Endothelial cell of umbilical vein (primary cell): ENCODE results near the gene ZNF44. TPM values are rescaled to one million over a fixed set of nuclear protein-coding genes. Genes with fewer than 3 reads are reported as not detected.

Experiments
- BruUV-seq: library from RNA; stranded (reverse); fragments of 400-500 nt; replicated peaks from 2 replicates; lab custom pipeline; 2021; lab: Mats Ljungman, UMichigan
- CTCF ChIA-PET: fragments of 300-600, 350-600 bp; sonication (Branson Sonifier 250); formaldehyde crosslinking; loops from one replicate; lab custom pipeline; 2021; ENCODE audit warnings: antibody characterized with exemption, inconsistent platforms; lab: Charles Lee
- POLR2A ChIA-PET: fragments of 300-600, 350-600 bp; sonication (Branson Sonifier 250); formaldehyde crosslinking; loops from one replicate; lab custom pipeline; 2021; ENCODE audit warnings: antibody characterized with exemption, inconsistent platforms; lab: Charles Lee
- DNase-seq: peaks from one replicate; pipeline ENCODE4 v3.0.0-alpha.2; 2011; ENCODE audit warnings: low read depth, low spot score
- FAIRE-seq: peaks from 2 replicates; lab custom pipeline; 2011; peaks lifted over from hg19 to GRCh38; lab: Jason Lieb, UNC
- H2AFZ ChIP-seq: 2 replicates; pipeline ENCODE4 v1.6.0; 2012; ENCODE audit warnings: low read depth, low read length, control low read depth, inconsistent platforms
- H3K27ac ChIP-seq: 2 replicates; pipeline ENCODE4 v1.5.1; 2011; ENCODE audit warnings: low read depth, mild to moderate bottlenecking, control low read depth, low read length, moderate library complexity; ENCODE audit not compliant: insufficient read depth
- H3K27me3 ChIP-seq, 2 experiments: 2 replicates each; pipeline versions ENCODE4 v1.6.0 to v1.6.1; 2011; ENCODE audit warnings: low read length in 2 of 2, mixed read lengths in 1 of 2; ENCODE audit not compliant: control insufficient read depth in 2 of 2, insufficient read depth in 2 of 2
- H3K36me3 ChIP-seq, 2 experiments: 2 replicates in 1 of 2; 3 replicates in 1 of 2; pipeline ENCODE4 v1.5.1; 2011; ENCODE audit warnings: low read length in 2 of 2, mild to moderate bottlenecking in 1 of 2, moderate library complexity in 1 of 2; ENCODE audit not compliant: control insufficient read depth in 2 of 2, insufficient read depth in 2 of 2; ENCODE audit errors: extremely low read depth in 1 of 2
- H3K4me1 ChIP-seq: 3 replicates; pipeline ENCODE4 v1.5.1; 2011; ENCODE audit warnings: mild to moderate bottlenecking, low read length; ENCODE audit not compliant: control insufficient read depth, insufficient read depth; ENCODE audit errors: extremely low read depth
- H3K4me2 ChIP-seq: 2 replicates; pipeline ENCODE4 v1.6.1; 2011; ENCODE audit warnings: low read length, control low read depth, mixed read lengths; ENCODE audit not compliant: insufficient read depth
- H3K4me3 ChIP-seq, 3 experiments: fragments of 200-600 bp in 1 of 3; sonication (generic), shearing (Covaris generic) in 1 of 3; replicated peaks in 1 of 3; 2 replicates each; pipeline ENCODE4 v1.5.1; 2011 to 2016; ENCODE audit warnings: control low read depth in 3 of 3, low read length in 3 of 3, mild to moderate bottlenecking in 2 of 3, inconsistent platforms in 1 of 3, low read depth in 1 of 3, moderate library complexity in 1 of 3; ENCODE audit not compliant: insufficient read depth in 1 of 3
- H3K79me2 ChIP-seq: 2 replicates; pipeline ENCODE4 v1.6.0; 2012; ENCODE audit warnings: low read length, inconsistent platforms; ENCODE audit not compliant: control insufficient read depth, insufficient read depth
- H3K9ac ChIP-seq: replicated peaks from 2 replicates; pipeline ENCODE3; 2011; ENCODE audit warnings: low read length, control low read depth; ENCODE audit not compliant: insufficient read depth; ENCODE audit errors: extremely low read depth
- H3K9me1 ChIP-seq: replicated peaks from 3 replicates; pipeline ENCODE4 v1.6.0; 2011; ENCODE audit warnings: mild to moderate bottlenecking, low read length; ENCODE audit not compliant: control insufficient read depth, insufficient read depth; ENCODE audit errors: extremely low read depth
- H3K9me3 ChIP-seq: replicated peaks from 2 replicates; pipeline ENCODE4 v1.5.1; 2012; ENCODE audit warnings: low read length, inconsistent platforms; ENCODE audit not compliant: control insufficient read depth, insufficient read depth
- H4K20me1 ChIP-seq: replicated peaks from 2 replicates; pipeline ENCODE3; 2011; ENCODE audit warnings: mild to moderate bottlenecking, low read length; ENCODE audit not compliant: control insufficient read depth, insufficient read depth; ENCODE audit errors: extremely low read depth
- CTCF ChIP-seq, 2 donors: IDR thresholded peaks; 1 replicate in 1 of 2; 2 replicates in 1 of 2; pipeline ENCODE4 v1.5.1; 2011; ENCODE audit warnings: low read length in 2 of 2, mild to moderate bottlenecking in 2 of 2, moderate library complexity in 2 of 2, control low read depth in 1 of 2, inconsistent platforms in 1 of 2, low read depth in 1 of 2; ENCODE audit not compliant: insufficient read depth in 1 of 2; ENCODE audit errors: extremely low read depth in 1 of 2
- EZH2 ChIP-seq: IDR thresholded peaks from 2 replicates; pipeline ENCODE4 v1.6.1; 2012; ENCODE audit warnings: borderline replicate concordance, low read depth, mild to moderate bottlenecking, moderate library complexity, low read length, inconsistent platforms; ENCODE audit not compliant: severe bottlenecking
- FOS ChIP-seq: IDR thresholded peaks from 2 replicates; pipeline ENCODE4 v1.6.1; 2011; ENCODE audit warnings: mild to moderate bottlenecking, low read length, moderate library complexity, borderline replicate concordance; ENCODE audit not compliant: insufficient read depth
- GATA2 ChIP-seq: IDR thresholded peaks from 2 replicates; pipeline ENCODE4 v1.7.0; 2011; ENCODE audit warnings: low read depth, mild to moderate bottlenecking, moderate library complexity, mixed read lengths, low read length; ENCODE audit not compliant: insufficient read length, insufficient read depth
- JUN ChIP-seq: IDR thresholded peaks from 2 replicates; pipeline ENCODE4 v1.6.1; 2011; ENCODE audit warnings: borderline replicate concordance, low read depth; ENCODE audit not compliant: insufficient read length, insufficient read depth
- MAX ChIP-seq: IDR thresholded peaks from 2 replicates; pipeline ENCODE4 v1.6.1; 2011; ENCODE audit not compliant: insufficient read depth, insufficient read length
- MYC ChIP-seq: IDR thresholded peaks from one replicate; pipeline ENCODE4 v1.6.1; 2011; ENCODE audit warnings: mild to moderate bottlenecking, low read depth, low read length
- POLR2A ChIP-seq: IDR thresholded peaks from 2 replicates; pipeline ENCODE4 v1.6.1; 2012; ENCODE audit warnings: low read depth, mild to moderate bottlenecking, control low read depth, low read length
- POLR2AphosphoS5 ChIP-seq: IDR thresholded peaks from 2 replicates; pipeline ENCODE4 v1.6.1; 2012; ENCODE audit warnings: low read depth, mild to moderate bottlenecking, control low read depth, low read length, moderate library complexity; ENCODE audit not compliant: insufficient read depth
- dilution Hi-C: fragments of 300-500 bp; cut with MboI; formaldehyde crosslinking; loops from one replicate; pipeline ENCODE4 v1.15.0; 2019; ENCODE audit warnings: low sequenced_read_pairs; ENCODE audit not compliant: extremely low pct_ligation_motif_present
- intact Hi-C: fragments of 100-400 bp; cut with micrococcal nuclease; formaldehyde crosslinking; loops from one replicate; pipeline ENCODE4 v1.10.0; 2022
- polyA plus RNA-seq, 4 experiments: library from polyadenylated mRNA; depleted of rRNA in 3 of 4; stranded (reverse) in 3 of 4; unstranded in 1 of 4; fragments of >200 nt; gene quantifications; 2 replicates each; pipeline versions ENCODE4 v1.2.1 to v1.2.3, GENCODE V29; 2011 to 2012; ENCODE audit warnings: missing spikeins in 1 of 4
- total RNA-seq: library from RNA; stranded (reverse); gene quantifications from 2 replicates; pipeline ENCODE4 v1.2.3, GENCODE V29; 2021

The ZNF44 gene
- total and polyA plus RNA-seq, 2 donors (not counting 3 experiments of a cell fraction or from before 2014, with no cell fraction given) = 2.1 to 7.4 TPM

- DNase-seq = no peak
- no peak overlapping the region for H3K9ac ChIP-seq
- no peak overlapping the region for H3K4me3 ChIP-seq
- intact Hi-C loops = no loop called here
- ChIA-PET POLR2A (no interaction called here), CTCF (no interaction called here)
- H3K79me2 ChIP-seq = no peaks in the 10 kb centered on the region
- TF ChIP-seq GATA2 (no peak), MAX (no peak), MYC (no peak), POLR2A (no peak), CTCF (IDR thresholded peaks at IDR 0.05; ENCODE audit: extremely low read depth in 1 of 2, insufficient read depth in 1 of 2, low read depth in 1 of 2, low read length in 2 of 2) (no peak), POLR2AphosphoS5 (no peak), FOS (no peak), JUN (no peak), EZH2 (no peak)
- no peaks in the 10 kb centered on the region for H3K27me3 ChIP-seq
- H3K36me3 ChIP-seq = no peaks in the 10 kb centered on the region
- H3K27ac ChIP-seq = no peak overlapping the region
- no peak overlapping the region for H3K4me2 ChIP-seq
- no peaks in the 10 kb centered on the region for H3K4me1 ChIP-seq
- H2AFZ ChIP-seq = no peak overlapping the region
- H3K9me3 ChIP-seq = no peaks in the 10 kb centered on the region
- FAIRE-seq = no peak
- no peaks in the 10 kb centered on the region for H4K20me1 ChIP-seq
- no TSS peak for BruUV-seq
- no peaks in the 10 kb centered on the region for H3K9me1 ChIP-seq
- dilution Hi-C loops = no loop called here
Measured at GRCh38 chr19:12331211-12331941, 36.7 kb upstream of the ZNF44 start.
